Progenitor cell of endocrine pancreas (in vitro differentiated cells): ENCODE measurements around the gene DPCD. TPM values are rescaled to one million over a fixed set of nuclear protein-coding genes. Genes with fewer than 3 reads are reported as not detected.
"Not testable (repeated sequence)": the region's sequence is repeated elsewhere in the genome, so short reads cannot be mapped to it uniquely, and the experiment has no call there.

Experiments
- DNase-seq: peaks from one replicate; pipeline ENCODE4 v3.0.0; 2021; ENCODE audit warnings: low spot score; ENCODE audit not compliant: unreplicated experiment
- H3K27ac Mint-ChIP-seq: 2 replicates; pipeline ENCODE4 v1.8.0; 2021; ENCODE audit warnings: mild to moderate bottlenecking, moderate library complexity, mixed read lengths
- H3K27me3 Mint-ChIP-seq: 2 replicates; pipeline ENCODE4 v1.8.0; 2021; ENCODE audit warnings: mixed read lengths
- H3K36me3 Mint-ChIP-seq: 2 replicates; pipeline ENCODE4 v1.8.0; 2022; ENCODE audit warnings: mixed read lengths; ENCODE audit not compliant: insufficient read depth
- H3K4me1 Mint-ChIP-seq: 2 replicates; pipeline ENCODE4 v1.8.0; 2021; ENCODE audit warnings: low read depth, mixed read lengths
- H3K4me3 Mint-ChIP-seq: 2 replicates; pipeline ENCODE4 v1.8.0; 2021; ENCODE audit warnings: low read depth, mild to moderate bottlenecking, moderate library complexity, mixed read lengths
- H3K9me3 Mint-ChIP-seq: 2 replicates; pipeline ENCODE4 v1.8.0; 2021; ENCODE audit warnings: low read depth, mixed read lengths
- total RNA-seq: library from RNA; stranded (reverse); gene quantifications from 2 replicates; pipeline ENCODE4 v1.2.1, GENCODE V29; 2021
- TF ChIP-seq, protein P1 (sequence below): fragments of 200-600 bp; sonication (generic); IDR thresholded peaks from one replicate; pipeline ENCODE4 v1.5.0; 2021; ENCODE audit warnings: antibody characterized with exemption, mild to moderate bottlenecking; ENCODE audit not compliant: unreplicated experiment

Gene DPCD
- total RNA-seq, 1 donor from 2014 or later: 27.4 TPM

DNA sequence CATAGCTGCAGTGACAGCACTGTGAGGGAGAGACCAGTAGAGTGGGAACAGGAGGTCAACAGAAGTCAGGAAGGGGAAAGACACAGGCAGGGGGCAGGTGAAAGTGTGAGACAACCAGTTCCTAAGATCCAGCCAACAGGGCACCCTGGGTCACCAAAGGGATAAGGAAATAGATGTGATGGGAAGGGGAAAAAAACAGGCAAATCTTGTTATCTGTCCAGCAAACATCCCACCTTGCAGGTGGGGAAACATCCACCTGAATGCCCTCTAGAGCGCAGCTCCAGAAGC, 42.5 kb downstream of the DPCD start:
- Mint-ChIP-seq H3K4me1 (peaks cover 5% of the 10 kb centered on the region), H3K36me3 (peaks cover 6% of the 10 kb centered on the region), H3K9me3 (no peaks in the 10 kb centered on the region), H3K4me3 (no peak overlapping the region), H3K27me3 (no peaks in the 10 kb centered on the region), H3K27ac (no peak overlapping the region)
- TF ChIP-seq, protein P1, sequence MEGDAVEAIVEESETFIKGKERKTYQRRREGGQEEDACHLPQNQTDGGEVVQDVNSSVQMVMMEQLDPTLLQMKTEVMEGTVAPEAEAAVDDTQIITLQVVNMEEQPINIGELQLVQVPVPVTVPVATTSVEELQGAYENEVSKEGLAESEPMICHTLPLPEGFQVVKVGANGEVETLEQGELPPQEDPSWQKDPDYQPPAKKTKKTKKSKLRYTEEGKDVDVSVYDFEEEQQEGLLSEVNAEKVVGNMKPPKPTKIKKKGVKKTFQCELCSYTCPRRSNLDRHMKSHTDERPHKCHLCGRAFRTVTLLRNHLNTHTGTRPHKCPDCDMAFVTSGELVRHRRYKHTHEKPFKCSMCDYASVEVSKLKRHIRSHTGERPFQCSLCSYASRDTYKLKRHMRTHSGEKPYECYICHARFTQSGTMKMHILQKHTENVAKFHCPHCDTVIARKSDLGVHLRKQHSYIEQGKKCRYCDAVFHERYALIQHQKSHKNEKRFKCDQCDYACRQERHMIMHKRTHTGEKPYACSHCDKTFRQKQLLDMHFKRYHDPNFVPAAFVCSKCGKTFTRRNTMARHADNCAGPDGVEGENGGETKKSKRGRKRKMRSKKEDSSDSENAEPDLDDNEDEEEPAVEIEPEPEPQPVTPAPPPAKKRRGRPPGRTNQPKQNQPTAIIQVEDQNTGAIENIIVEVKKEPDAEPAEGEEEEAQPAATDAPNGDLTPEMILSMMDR: no peak
- DNase-seq: no peak

GRCh38 chr10:101631821-101632475, 43.8 kb downstream of the DPCD start:
- Mint-ChIP-seq H3K27me3 (no peaks in the 10 kb centered on the region), H3K27ac (no peak overlapping the region), H3K4me1 (peaks cover 5% of the 10 kb centered on the region), H3K4me3 (no peak overlapping the region), H3K36me3 (peaks cover 11% of the 10 kb centered on the region), H3K9me3 (no peaks in the 10 kb centered on the region)
- TF ChIP-seq, protein P1: no peak
- no peak for DNase-seq

DNA sequence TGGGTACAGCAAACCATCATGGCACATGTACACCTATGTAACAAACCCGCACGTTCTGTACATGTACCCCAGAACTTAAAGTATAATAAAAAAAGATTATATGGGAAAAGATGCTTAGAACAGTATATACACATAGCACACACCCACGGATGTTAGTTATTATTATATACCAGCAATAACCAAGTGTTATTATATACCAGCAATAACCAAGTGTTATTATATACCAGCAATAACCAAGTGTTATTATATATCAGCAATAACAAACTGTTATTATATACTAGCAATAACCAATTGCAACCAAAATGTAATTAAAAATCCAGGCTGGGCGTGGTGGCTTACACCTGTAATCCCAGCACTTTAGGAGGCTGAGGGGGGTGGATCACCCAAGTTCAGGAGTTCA, 45.4 kb downstream of the DPCD start:
- H3K9me3 Mint-ChIP-seq, H3K27ac Mint-ChIP-seq, H3K27me3 Mint-ChIP-seq, H3K4me3 Mint-ChIP-seq, DNase-seq, H3K4me1 Mint-ChIP-seq: not testable (repeated sequence)
- H3K36me3 Mint-ChIP-seq: peaks cover 20% of the 10 kb centered on the region

DNA sequence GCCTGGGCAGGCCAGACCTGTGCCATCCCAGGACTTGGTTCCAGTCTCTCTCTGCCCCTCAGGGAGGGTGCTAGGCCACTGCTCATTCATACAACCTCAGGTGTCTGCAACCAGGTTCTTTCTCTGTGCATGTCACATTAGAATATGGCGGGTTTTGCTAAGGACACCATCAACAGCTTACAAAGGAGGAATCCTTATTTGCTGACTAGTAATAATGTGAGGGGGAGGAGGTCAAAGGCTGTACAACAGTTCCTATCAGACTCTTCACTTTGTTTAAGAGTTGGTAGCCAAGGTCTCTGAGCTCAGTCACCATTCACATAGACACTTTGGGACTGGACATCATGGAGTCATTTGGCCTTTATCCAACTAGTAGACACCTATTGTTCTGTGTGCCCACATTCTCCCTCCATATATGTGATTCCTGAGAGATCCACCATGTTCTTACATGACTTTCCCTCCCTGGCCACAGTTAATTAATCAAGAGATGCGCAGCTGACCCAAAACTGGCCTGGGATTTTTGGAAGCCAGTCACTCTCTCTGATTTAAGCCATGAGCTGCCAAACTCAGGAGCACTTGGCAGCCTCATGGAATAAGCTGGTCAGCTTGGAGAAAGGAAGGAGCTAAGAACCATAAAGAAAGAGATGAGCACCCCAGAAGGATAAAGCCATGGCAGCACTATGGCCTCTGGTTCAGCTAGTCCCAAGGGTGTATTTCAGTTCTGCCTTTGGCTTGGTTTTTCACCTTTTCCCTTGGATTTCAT, 51.2 kb downstream of the DPCD start:
- Mint-ChIP-seq H3K27me3 (no peaks in the 10 kb centered on the region), H3K27ac (no peak overlapping the region), H3K9me3 (no peaks in the 10 kb centered on the region), H3K36me3 (peaks cover 20% of the 10 kb centered on the region), H3K4me1 (no peaks in the 10 kb centered on the region), H3K4me3 (no peak overlapping the region)
- TF ChIP-seq, protein P1: no peak
- DNase-seq: no peak

DNA sequence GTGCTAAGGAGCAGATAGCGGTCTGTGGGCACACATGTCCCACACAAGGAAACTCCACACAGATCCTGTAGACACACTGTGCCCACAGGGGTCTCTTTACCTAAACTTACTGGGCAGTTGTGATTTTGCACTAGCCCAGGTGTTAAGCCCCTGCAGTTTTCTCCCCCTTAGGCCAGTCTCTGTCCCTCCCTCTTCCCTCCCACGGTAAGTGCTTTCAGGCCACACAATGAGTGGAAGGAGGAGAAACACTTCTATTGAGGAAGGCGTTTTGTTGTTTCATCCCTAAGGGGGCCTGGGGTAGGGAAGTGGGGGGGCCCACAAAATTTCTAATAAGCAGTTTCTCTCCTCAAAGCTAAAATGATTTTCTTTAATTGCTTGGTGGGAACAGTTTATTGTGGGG, 55.4 kb downstream of the DPCD start:
- H3K27me3 Mint-ChIP-seq: no peaks in the 10 kb centered on the region
- no peak overlapping the region for H3K4me3 Mint-ChIP-seq
- no peaks in the 10 kb centered on the region for H3K9me3 Mint-ChIP-seq
- TF ChIP-seq, protein P1: no peak
- H3K27ac Mint-ChIP-seq: no peak overlapping the region
- no peaks in the 10 kb centered on the region for H3K4me1 Mint-ChIP-seq
- no peak for DNase-seq
- H3K36me3 Mint-ChIP-seq: peaks cover 3% of the 10 kb centered on the region

GRCh38 chr10:101644002-101644401, 55.9 kb downstream of the DPCD start:
- Mint-ChIP-seq H3K36me3 (peaks cover 3% of the 10 kb centered on the region), H3K4me3 (no peak overlapping the region), H3K4me1 (no peaks in the 10 kb centered on the region), H3K27me3 (no peaks in the 10 kb centered on the region), H3K27ac (no peak overlapping the region), H3K9me3 (no peaks in the 10 kb centered on the region)
- DNase-seq: no peak
- TF ChIP-seq, protein P1: no peak
